Endodermal cell (in vitro differentiated cells): ENCODE results near the gene ODAD3. TPM values are rescaled to one million over a fixed set of nuclear protein-coding genes. Genes with fewer than 3 reads are reported as not detected.
A peak's percentile ranks its signal among the peaks of the same experiment; 100 is the strongest.

Experiments used
- DNase-seq: peaks from one replicate; pipeline ENCODE4 v3.0.0-alpha.2; 2017
- H3K27ac ChIP-seq: 2 replicates; pipeline ENCODE4 v1.5.1; 2013; ENCODE audit warnings: mild to moderate bottlenecking, low read depth, low read length, moderate library complexity
- H3K27me3 ChIP-seq: 2 replicates; pipeline ENCODE4 v1.6.1; 2013; ENCODE audit warnings: mild to moderate bottlenecking, low read length, moderate library complexity; ENCODE audit not compliant: insufficient read depth, control insufficient read depth, poor library complexity, severe bottlenecking
- H3K36me3 ChIP-seq: 2 replicates; pipeline ENCODE4 v1.7.0; 2013; ENCODE audit warnings: mild to moderate bottlenecking, low read length, moderate library complexity; ENCODE audit not compliant: control insufficient read depth, insufficient read depth
- H3K4me1 ChIP-seq: one replicate; pipeline ENCODE4 v1.7.0; 2013; ENCODE audit warnings: low read length; ENCODE audit not compliant: control insufficient read depth, insufficient read depth
- H3K4me3 ChIP-seq: 2 replicates; pipeline ENCODE4 v1.5.1; 2013; ENCODE audit warnings: mild to moderate bottlenecking, low read length, moderate library complexity
- H3K9ac ChIP-seq: 2 replicates; pipeline ENCODE4 v1.6.1; 2013; ENCODE audit warnings: mild to moderate bottlenecking, low read length, moderate library complexity; ENCODE audit not compliant: poor library complexity, severe bottlenecking; ENCODE audit errors: extremely low read depth
- H3K9me3 ChIP-seq: 2 replicates; pipeline ENCODE4 v1.6.1; 2013; ENCODE audit warnings: mild to moderate bottlenecking, low read length, moderate library complexity; ENCODE audit not compliant: control insufficient read depth
- H3K27ac Mint-ChIP-seq: 2 replicates; pipeline ENCODE4 v1.8.0; 2020; ENCODE audit warnings: mixed read lengths
- H3K27me3 Mint-ChIP-seq: 2 replicates; pipeline ENCODE4 v1.8.0; 2021; ENCODE audit warnings: mild to moderate bottlenecking, mixed read lengths; ENCODE audit not compliant: insufficient read depth
- H3K36me3 Mint-ChIP-seq: 2 replicates; pipeline ENCODE4 v1.8.0; 2020; ENCODE audit warnings: low read depth, mixed read lengths
- H3K4me1 Mint-ChIP-seq: 2 replicates; pipeline ENCODE4 v1.8.0; 2020; ENCODE audit warnings: mixed read lengths
- H3K4me3 Mint-ChIP-seq: 2 replicates; pipeline ENCODE4 v1.8.0; 2020; ENCODE audit warnings: mild to moderate bottlenecking, moderate library complexity, mixed read lengths
- H3K9me3 Mint-ChIP-seq: 2 replicates; pipeline ENCODE4 v1.8.0; 2020; ENCODE audit warnings: mild to moderate bottlenecking, mixed read lengths
- CTCF ChIP-seq: fragments of 200-600 bp; sonication (generic); conservative IDR thresholded peaks from 2 replicates; pipeline ENCODE4 v1.5.0; 2021; ENCODE audit warnings: antibody characterized with exemption, mild to moderate bottlenecking
- WGBS, 2 experiments: methylation state at CpG; one replicate each; pipeline versions ENCODE4 v1.1.5 to v1.1.7; 2013; ENCODE audit warnings: missing lambda C conversion rate in 2 of 2, mixed read lengths in 1 of 2; ENCODE audit not compliant: insufficient coverage in 1 of 2, insufficient read length in 1 of 2; 5-methylcytosine and 5-hydroxymethylcytosine counted together
- total RNA-seq, 2 donors: library from RNA; stranded (reverse); fragmentation: NEBNext Ultra II Directional in 1 of 2; extraction: Animal tissue kit (Norgen Biotek cat#: 25700) in 1 of 2; gene quantifications; 2 replicates in 1 of 2; 3 replicates in 1 of 2; pipeline ENCODE4 v1.2.1, GENCODE V29; 2021

ODAD3 gene
- total RNA-seq, 2 donors from 2014 or later, result 0.88 to 2.4 TPM

- Histone ChIP-seq H3K4me1 (peaks cover 3% of the 10 kb centered on the region), H3K4me3 (peak overlapping the region; percentile 29), H3K9ac (no peak overlapping the region), H3K27ac (no peak overlapping the region), H3K9me3 (no peaks in the 10 kb centered on the region), H3K27me3 (peaks cover 57% of the 10 kb centered on the region), H3K36me3 (no peaks in the 10 kb centered on the region)
- Mint-ChIP-seq H3K36me3 (peaks cover 11% of the 10 kb centered on the region), H3K4me3 (peak overlapping the region; percentile 50), H3K9me3 (no peaks in the 10 kb centered on the region), H3K4me1 (peaks cover 9% of the 10 kb centered on the region), H3K27ac (no peak overlapping the region), H3K27me3 (peaks cover 50% of the 10 kb centered on the region)
- TF ChIP-seq CTCF, result no peak
- peak; percentile 81 for DNase-seq
- 9 to 13% methylated on average over 18 to 45 of the region's 46 CpGs for WGBS, 2 experiments
Observed at GRCh38 chr19:11420429-11421370, 14.2 kb downstream of the ODAD3 start.

GRCh38 chr19:11418549-11419506 is 16.1 kb downstream of the ODAD3 start, which contains the start of gene RGL3:
Gene RGL3, minus strand, starts transcription at chr19:11419314. Its CDS starts 36 bp downstream, at chr19:11419278.
- H3K27me3 Mint-ChIP-seq, result peaks cover 46% of the 10 kb centered on the region
- peaks cover 3% of the 10 kb centered on the region for H3K4me1 ChIP-seq
- peak; percentile 7 for TF ChIP-seq CTCF
- no peak within 1 kb of the TSS for H3K27ac ChIP-seq
- H3K4me3 ChIP-seq, result peak within 1 kb of the TSS; percentile 86
- peak within 1 kb of the TSS; percentile 80 for H3K4me3 Mint-ChIP-seq
- H3K27me3 ChIP-seq, result peaks cover 52% of the 10 kb centered on the region
- peak; percentile 95 for DNase-seq
- H3K36me3 ChIP-seq, result no peaks in the 10 kb centered on the region
- H3K9ac ChIP-seq, result peak within 1 kb of the TSS; percentile 38
- H3K9me3 Mint-ChIP-seq, result no peaks in the 10 kb centered on the region
- peaks cover 20% of the 10 kb centered on the region for H3K36me3 Mint-ChIP-seq
- peaks cover 9% of the 10 kb centered on the region for H3K4me1 Mint-ChIP-seq
- H3K27ac Mint-ChIP-seq, result peak within 1 kb of the TSS; percentile 94
- WGBS, 2 experiments, result 1 to 3% methylated on average over 36 to 72 of the region's 72 CpGs
- H3K9me3 ChIP-seq, result no peaks in the 10 kb centered on the region

GRCh38 chr19:11418094-11418548 is 16.8 kb downstream of the ODAD3 start:
- Histone ChIP-seq H3K4me1 (peaks cover 3% of the 10 kb centered on the region), H3K36me3 (no peaks in the 10 kb centered on the region), H3K27me3 (peaks cover 45% of the 10 kb centered on the region), H3K9me3 (no peaks in the 10 kb centered on the region), H3K9ac (peak overlapping the region; percentile 38), H3K4me3 (peak overlapping the region; percentile 86), H3K27ac (no peak overlapping the region)
- Mint-ChIP-seq H3K9me3 (no peaks in the 10 kb centered on the region), H3K4me1 (peaks cover 9% of the 10 kb centered on the region), H3K27ac (peak overlapping the region; percentile 94), H3K4me3 (peak overlapping the region; percentile 80), H3K36me3 (peaks cover 20% of the 10 kb centered on the region), H3K27me3 (peaks cover 39% of the 10 kb centered on the region)
- TF ChIP-seq CTCF, result no peak
- no peak for DNase-seq
- 0% methylated on average over 6 to 11 of the region's 16 CpGs for WGBS, 2 experiments
